IPS DF 6.9 (cell line): Measurements from ENCODE around the gene RSPRY1.
"Not testable (repeated sequence)": the region's sequence is repeated elsewhere in the genome, so short reads cannot be mapped to it uniquely, and the experiment has no call there.

Experiments
- DNase-seq: peaks from one replicate; pipeline ENCODE4 v3.0.0-alpha.2; 2013; ENCODE audit warnings: low read depth, low spot score
- H3K27ac ChIP-seq: one replicate; pipeline ENCODE4 v1.5.1; 2013; ENCODE audit warnings: low read length, control low read depth
- H3K27me3 ChIP-seq: 2 replicates; pipeline ENCODE4 v1.6.1; 2013; ENCODE audit warnings: mild to moderate bottlenecking, low read length; ENCODE audit not compliant: control insufficient read depth, insufficient read depth
- H3K36me3 ChIP-seq: 2 replicates; pipeline ENCODE4 v1.6.1; 2013; ENCODE audit warnings: low read length; ENCODE audit not compliant: control insufficient read depth, insufficient read depth
- H3K4me1 ChIP-seq: 2 replicates; pipeline ENCODE4 v1.6.1; 2013; ENCODE audit warnings: low read length; ENCODE audit not compliant: control insufficient read depth, insufficient read depth
- H3K4me3 ChIP-seq: 2 replicates; pipeline ENCODE4 v1.5.1; 2013; ENCODE audit warnings: mild to moderate bottlenecking, low read length
- H3K9me3 ChIP-seq: 2 replicates; pipeline ENCODE4 v1.6.1; 2013; ENCODE audit warnings: low read length, inconsistent platforms; ENCODE audit not compliant: control insufficient read depth, insufficient read depth
- WGBS: extraction: QIAGEN DNeasy Blood & Tissue Kit; methylation state at CpG from one replicate; pipeline ENCODE4 v1.1.7; 2013; ENCODE audit warnings: mixed read lengths, missing lambda C conversion rate; ENCODE audit not compliant: insufficient read length, insufficient coverage; 5-methylcytosine and 5-hydroxymethylcytosine counted together

Gene RSPRY1

GRCh38 chr16:57196753-57197152 is 10.6 kb downstream of the RSPRY1 start:
- no peaks in the 10 kb centered on the region for H3K36me3 ChIP-seq
- no peak overlapping the region for H3K4me3 ChIP-seq
- H3K4me1 ChIP-seq, result no peaks in the 10 kb centered on the region
- no CpG with 5 or more reads among the region's 3 CpGs for WGBS
- H3K27me3 ChIP-seq, result no peaks in the 10 kb centered on the region
- no peak overlapping the region for H3K27ac ChIP-seq
- no peaks in the 10 kb centered on the region for H3K9me3 ChIP-seq
- no peak for DNase-seq

DNA sequence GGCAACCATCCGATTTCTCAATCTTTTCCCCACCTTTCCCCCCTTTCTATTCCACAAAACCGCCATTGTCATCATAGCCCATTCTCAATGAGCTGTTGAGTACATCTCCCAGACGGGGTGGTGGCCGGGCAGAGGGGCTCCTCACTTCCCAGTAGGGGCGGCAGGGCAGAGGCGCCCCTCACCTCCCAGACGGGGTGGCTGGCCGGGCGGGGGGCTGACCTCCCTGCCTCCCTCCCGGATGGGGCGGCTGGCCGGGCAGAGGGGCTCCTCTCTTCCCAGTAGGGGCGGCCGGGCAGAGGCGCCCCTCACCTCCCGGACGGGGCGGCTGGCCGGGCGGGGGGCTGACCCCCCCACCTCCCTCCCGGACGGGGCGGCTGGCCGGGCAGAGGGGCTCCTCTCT is 14.2 kb downstream of the RSPRY1 start:
- DNase-seq, H3K9me3 ChIP-seq, H3K36me3 ChIP-seq, H3K27ac ChIP-seq, H3K27me3 ChIP-seq, H3K4me1 ChIP-seq, H3K4me3 ChIP-seq: not testable (repeated sequence)
- WGBS, result no CpG with 5 or more reads among the region's 24 CpGs

DNA sequence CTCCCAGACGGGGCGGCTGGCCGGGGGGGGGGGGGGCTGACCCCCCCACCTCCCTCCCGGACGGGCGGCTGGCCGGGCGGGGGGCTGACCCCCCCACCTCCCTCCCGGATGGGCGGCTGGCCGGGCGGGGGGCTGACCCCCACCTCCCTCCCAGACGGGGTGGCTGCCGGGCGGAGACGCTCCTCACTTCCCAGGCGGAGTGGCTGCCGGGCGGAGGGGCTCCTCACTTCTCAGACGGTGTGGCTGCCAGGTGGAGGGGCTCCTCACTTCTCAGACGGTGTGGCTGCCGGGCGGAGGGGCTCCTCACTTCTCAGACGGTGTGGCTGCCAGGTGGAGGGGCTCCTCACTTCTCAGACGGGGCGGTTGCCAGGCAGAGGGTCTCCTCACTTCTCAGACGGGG is 14.8 kb downstream of the RSPRY1 start:
- H3K27me3 ChIP-seq, H3K36me3 ChIP-seq, H3K4me1 ChIP-seq, H3K4me3 ChIP-seq, H3K9me3 ChIP-seq, H3K27ac ChIP-seq, DNase-seq: not testable (repeated sequence)
- no CpG with 5 or more reads among the region's 27 CpGs for WGBS

- no peaks in the 10 kb centered on the region for H3K4me1 ChIP-seq
- no peak overlapping the region for H3K27ac ChIP-seq
Observed at GRCh38 chr16:57202095-57202886, 16.2 kb downstream of the RSPRY1 start.

GRCh38 chr16:57203451-57203850 is 17.3 kb downstream of the RSPRY1 start:
- Histone ChIP-seq H3K36me3 (peaks cover 7% of the 10 kb centered on the region; the same call in 1 of the 2 replicates), H3K27ac (no peak overlapping the region), H3K27me3 (no peaks in the 10 kb centered on the region), H3K9me3 (no peaks in the 10 kb centered on the region), H3K4me1 (no peaks in the 10 kb centered on the region), H3K4me3 (no peak overlapping the region)
- no peak for DNase-seq
- no CpG with 5 or more reads among the region's 1 CpG for WGBS

More at GRCh38 chr16:57202095-57202886, 16.2 kb downstream of the RSPRY1 start:
- no peak for DNase-seq
- Histone ChIP-seq H3K9me3 (no peaks in the 10 kb centered on the region), H3K27me3 (no peaks in the 10 kb centered on the region), H3K36me3 (peaks cover 7% of the 10 kb centered on the region; the same call in 1 of the 2 replicates), H3K4me3 (no peak overlapping the region)
- no CpG with 5 or more reads among the region's 7 CpGs for WGBS

- no peaks in the 10 kb centered on the region for H3K9me3 ChIP-seq
- H3K4me3 ChIP-seq, result no peak overlapping the region
- H3K36me3 ChIP-seq, result peaks cover 7% of the 10 kb centered on the region; the same call in 1 of the 2 replicates
- DNase-seq, result no peak
- no CpG with 5 or more reads among the region's 12 CpGs for WGBS
- no peaks in the 10 kb centered on the region for H3K27me3 ChIP-seq
- no peak overlapping the region for H3K27ac ChIP-seq
- H3K4me1 ChIP-seq, result no peaks in the 10 kb centered on the region
Observed at GRCh38 chr16:57204675-57205074, 18.5 kb downstream of the RSPRY1 start.

GRCh38 chr16:57208926-57209325 is 22.8 kb downstream of the RSPRY1 start:
- no peaks in the 10 kb centered on the region for H3K9me3 ChIP-seq
- peaks cover 7% of the 10 kb centered on the region; the same call in 1 of the 2 replicates for H3K36me3 ChIP-seq
- no peak overlapping the region for H3K4me3 ChIP-seq
- H3K27ac ChIP-seq, result no peak overlapping the region
- no peaks in the 10 kb centered on the region for H3K27me3 ChIP-seq
- H3K4me1 ChIP-seq, result no peaks in the 10 kb centered on the region
- WGBS, result no CpG with 5 or more reads among the region's 1 CpG
- no peak for DNase-seq

- H3K4me3 ChIP-seq, result no peak overlapping the region
- no peak overlapping the region for H3K27ac ChIP-seq
- no peaks in the 10 kb centered on the region for H3K9me3 ChIP-seq
- no peaks in the 10 kb centered on the region for H3K27me3 ChIP-seq
- no peaks in the 10 kb centered on the region for H3K4me1 ChIP-seq
- H3K36me3 ChIP-seq, result peaks cover 4% of the 10 kb centered on the region; the same call in 1 of the 2 replicates
- no CpG with 5 or more reads among the region's 5 CpGs for WGBS
- no peak for DNase-seq
Observed at GRCh38 chr16:57209780-57210179, 23.7 kb downstream of the RSPRY1 start.

GRCh38 chr16:57213462-57213861 is 27.3 kb downstream of the RSPRY1 start:
- no peaks in the 10 kb centered on the region for H3K4me1 ChIP-seq
- no peak for DNase-seq
- H3K4me3 ChIP-seq, result no peak overlapping the region
- no peaks in the 10 kb centered on the region for H3K27me3 ChIP-seq
- H3K27ac ChIP-seq, result no peak overlapping the region
- no peaks in the 10 kb centered on the region; the same call in 1 of the 2 replicates for H3K36me3 ChIP-seq
- H3K9me3 ChIP-seq, result no peaks in the 10 kb centered on the region
- WGBS, result no CpG with 5 or more reads among the region's 1 CpG

DNA sequence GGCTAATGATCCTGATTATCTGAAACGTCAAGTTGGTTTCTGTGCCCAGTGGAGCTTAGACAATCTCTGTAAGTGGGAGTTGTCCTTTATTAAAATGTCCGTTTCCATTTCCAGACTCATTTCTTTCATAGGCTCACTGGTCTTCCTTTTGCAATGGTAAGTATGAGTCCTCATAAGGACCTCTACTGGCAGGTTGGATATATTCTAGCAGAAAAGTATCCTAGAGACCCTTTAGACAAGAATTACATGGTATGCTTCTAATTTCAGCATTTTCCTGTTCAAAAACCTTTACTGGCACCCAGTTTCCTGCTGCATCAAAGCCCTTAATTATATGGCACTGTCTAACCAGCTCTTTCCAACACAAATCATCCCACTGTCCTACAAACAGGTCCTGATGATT is 30.8 kb downstream of the RSPRY1 start:
- DNase-seq, result no peak
- no CpG with 5 or more reads among the region's 2 CpGs for WGBS
- no peaks in the 10 kb centered on the region for H3K4me1 ChIP-seq
- no peaks in the 10 kb centered on the region for H3K27me3 ChIP-seq
- no peaks in the 10 kb centered on the region; the same call in 1 of the 2 replicates for H3K36me3 ChIP-seq
- H3K4me3 ChIP-seq, result no peak overlapping the region
- no peaks in the 10 kb centered on the region for H3K9me3 ChIP-seq
- no peak overlapping the region for H3K27ac ChIP-seq

DNA sequence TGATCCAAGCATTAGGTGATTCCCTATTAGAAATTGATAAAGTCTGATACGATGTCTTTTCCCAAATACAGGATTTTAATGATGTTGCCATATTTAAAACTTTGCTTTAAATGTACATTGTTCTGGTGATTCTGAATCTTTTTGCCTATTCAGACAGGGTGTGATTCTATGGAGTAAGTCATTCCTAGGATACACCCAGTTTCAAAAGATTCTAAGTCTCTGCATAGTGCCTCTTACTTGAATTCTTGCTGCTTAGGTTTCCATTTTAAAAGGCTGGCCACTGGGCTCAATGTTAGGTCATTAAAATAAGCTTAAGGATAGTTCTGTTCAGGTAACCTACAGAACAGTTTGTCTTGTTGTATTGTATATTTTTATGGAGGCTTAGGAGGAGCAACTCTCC is 36.9 kb downstream of the RSPRY1 start:
- Histone ChIP-seq H3K4me3 (no peak overlapping the region), H3K4me1 (no peaks in the 10 kb centered on the region), H3K9me3 (no peaks in the 10 kb centered on the region), H3K27me3 (0 out of 2 replicates have a peak, but pooled peaks cover 1% of the 10 kb centered on the region), H3K27ac (no peak overlapping the region), H3K36me3 (peaks cover 3% of the 10 kb centered on the region; the same call in 1 of the 2 replicates)
- no CpG with 5 or more reads among the region's 1 CpG for WGBS
- no peak for DNase-seq
